GM15510 (cell line): ENCODE data around the gene EN1.

Experiments
- POLR2A ChIP-seq: IDR thresholded peaks from 3 replicates; pipeline ENCODE4 v1.6.1; 2011; ENCODE audit warnings: borderline replicate concordance; ENCODE audit not compliant: insufficient read length; ENCODE audit errors: extremely low read depth

The EN1 gene

GRCh38 chr2:118838741-118839455 is 8.6 kb downstream of the EN1 start:
- TF ChIP-seq POLR2A: no peak

DNA sequence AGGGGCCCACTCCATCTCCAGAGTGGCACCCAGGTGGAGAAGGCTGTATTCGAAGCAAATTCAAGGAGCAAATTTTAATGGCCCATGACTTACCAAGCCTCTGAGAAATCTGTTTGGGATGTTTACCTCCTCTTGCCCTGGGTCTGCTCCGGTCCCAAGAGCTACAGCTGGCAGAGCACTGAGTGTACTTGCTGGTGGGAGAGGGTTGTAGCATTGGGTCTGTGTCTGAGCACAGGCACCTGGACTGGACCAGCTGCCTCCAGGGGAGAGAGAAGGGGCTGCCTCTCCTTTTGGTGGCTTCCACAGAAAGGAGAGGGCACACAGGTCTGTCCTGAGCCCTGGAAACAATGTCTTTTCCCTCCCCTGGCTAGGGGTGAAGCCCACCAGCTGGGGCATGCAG is 9.8 kb downstream of the EN1 start:
- no peak for TF ChIP-seq POLR2A

DNA sequence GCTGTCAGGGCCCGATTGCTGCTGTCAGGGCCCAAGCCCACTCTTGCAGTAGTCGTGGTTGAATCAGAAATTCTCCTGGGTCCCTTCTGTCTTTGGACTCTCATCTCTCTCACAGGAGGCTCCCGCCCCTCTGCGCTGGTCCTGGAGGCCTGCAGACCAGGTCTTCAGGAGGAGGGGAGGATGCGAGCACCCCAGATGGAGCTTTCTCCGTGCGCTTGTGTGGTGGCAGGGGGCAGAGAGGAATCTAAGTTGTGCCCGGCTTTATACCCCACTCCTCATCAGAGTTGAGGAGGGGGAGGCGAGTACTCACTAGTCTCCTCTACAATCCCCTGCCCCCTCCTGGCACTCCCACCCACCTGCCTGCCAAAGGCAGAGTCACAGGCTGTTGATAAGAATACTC is 10.4 kb downstream of the EN1 start:
- no peak for TF ChIP-seq POLR2A

GRCh38 chr2:118836411-118836930 is 11.0 kb downstream of the EN1 start:
- TF ChIP-seq POLR2A: no peak

GRCh38 chr2:118835746-118836410 is 11.6 kb downstream of the EN1 start:
- no peak for TF ChIP-seq POLR2A

DNA sequence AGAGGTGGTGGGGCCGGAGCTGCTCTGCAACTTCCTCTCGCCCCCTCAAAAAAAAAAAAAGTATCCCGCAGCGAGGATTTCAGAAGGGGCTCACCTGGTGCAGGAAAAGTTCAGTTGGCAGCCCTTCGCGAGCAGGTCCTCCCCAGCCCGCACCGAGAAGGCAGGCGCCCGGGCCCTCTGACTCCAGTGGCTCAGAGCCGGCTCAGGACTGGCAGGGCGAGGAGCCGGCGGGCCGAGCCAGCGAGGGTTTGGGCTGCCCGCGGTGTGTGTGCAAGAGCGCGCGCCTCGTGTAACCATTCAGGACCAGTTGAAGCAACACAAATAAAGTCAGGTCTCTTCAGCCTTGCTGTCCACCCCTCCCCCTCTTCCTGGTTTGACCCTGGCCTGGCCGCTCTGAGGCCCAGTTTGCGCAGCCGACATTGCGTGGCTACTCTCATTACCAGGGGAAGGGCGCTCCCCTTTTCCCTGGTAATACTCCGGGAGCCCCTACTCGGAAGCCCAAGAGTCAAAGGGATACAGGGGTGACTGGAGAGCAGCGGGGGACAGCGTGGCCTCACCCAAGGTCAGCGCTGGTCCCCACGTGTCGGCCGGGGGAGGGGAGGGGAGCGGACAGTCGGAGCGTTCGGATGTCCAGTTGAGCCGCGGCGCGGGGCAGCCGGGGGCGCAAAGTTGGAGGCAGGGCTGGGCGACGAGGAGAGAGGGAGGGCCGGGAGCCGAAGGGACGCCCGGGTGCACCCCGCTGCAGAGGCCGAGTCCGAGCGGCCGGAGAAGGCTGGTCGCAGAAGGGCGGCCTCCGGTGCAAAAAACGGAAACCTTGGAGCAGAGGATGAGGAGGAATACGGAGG is 12.3 kb downstream of the EN1 start:
- no peak for TF ChIP-seq POLR2A

- TF ChIP-seq POLR2A: no peak
Observed at GRCh38 chr2:118834440-118834810, 13.0 kb downstream of the EN1 start.

DNA sequence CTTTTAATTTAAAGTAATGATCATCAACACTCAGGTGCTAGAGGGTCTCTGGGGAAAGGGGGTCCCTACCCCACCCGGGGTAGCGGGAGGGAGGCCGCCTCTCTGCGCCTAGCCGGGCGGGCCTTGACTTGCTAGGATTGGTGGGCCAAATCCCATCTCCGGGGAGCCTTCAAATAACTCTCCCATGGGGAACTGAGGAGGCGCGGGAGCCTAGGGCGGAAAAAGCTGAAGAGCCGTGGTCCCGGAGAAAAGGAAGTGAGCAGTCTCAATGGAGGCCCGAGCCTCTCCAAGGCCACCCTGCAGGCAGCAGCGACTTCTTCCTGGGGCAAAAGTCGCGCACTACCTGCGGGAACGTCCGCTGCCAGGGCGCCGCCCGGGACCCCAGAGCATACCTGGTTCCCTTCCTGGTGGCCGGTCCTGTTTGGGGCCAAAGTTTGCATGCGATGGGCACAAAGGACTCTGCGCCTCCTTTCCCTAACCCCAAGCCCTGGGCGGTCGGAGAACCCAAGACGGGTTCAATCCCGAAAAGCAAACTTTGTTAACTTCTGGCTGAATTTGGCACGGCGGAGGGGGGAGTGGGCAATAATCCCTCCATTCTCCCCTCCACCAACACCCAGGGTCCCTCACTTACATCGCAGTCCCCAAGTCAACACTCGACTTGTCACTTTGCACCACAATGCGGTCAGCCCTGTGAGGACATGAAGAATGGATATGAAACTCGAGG is 13.6 kb downstream of the EN1 start:
- TF ChIP-seq POLR2A: no peak

GRCh38 chr2:118832791-118833715 is 14.4 kb downstream of the EN1 start:
- TF ChIP-seq POLR2A: no peak

GRCh38 chr2:118832071-118832790 is 15.2 kb downstream of the EN1 start:
- no peak for TF ChIP-seq POLR2A

DNA sequence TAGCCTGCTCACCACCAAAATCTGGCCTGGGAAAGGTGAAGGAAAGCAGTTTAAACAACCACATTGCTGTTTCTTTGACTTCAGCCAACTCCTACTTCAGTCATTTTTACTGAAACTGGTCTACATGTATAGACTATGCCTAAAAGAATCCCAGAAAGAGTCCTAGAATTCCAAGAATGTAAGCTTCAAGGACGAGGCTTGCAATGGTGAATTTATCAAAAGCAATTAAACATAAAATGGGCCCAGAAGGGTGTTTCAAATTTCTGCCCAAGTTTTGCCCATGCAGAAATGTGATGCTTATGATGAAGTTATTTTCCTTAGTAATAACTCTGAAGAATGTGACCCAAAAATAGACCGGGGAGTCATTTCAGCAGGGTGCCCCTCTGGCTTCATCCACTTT is 16.6 kb downstream of the EN1 start:
- no peak for TF ChIP-seq POLR2A

GRCh38 chr2:118830118-118830517 is 17.3 kb downstream of the EN1 start:
- no peak for TF ChIP-seq POLR2A

DNA sequence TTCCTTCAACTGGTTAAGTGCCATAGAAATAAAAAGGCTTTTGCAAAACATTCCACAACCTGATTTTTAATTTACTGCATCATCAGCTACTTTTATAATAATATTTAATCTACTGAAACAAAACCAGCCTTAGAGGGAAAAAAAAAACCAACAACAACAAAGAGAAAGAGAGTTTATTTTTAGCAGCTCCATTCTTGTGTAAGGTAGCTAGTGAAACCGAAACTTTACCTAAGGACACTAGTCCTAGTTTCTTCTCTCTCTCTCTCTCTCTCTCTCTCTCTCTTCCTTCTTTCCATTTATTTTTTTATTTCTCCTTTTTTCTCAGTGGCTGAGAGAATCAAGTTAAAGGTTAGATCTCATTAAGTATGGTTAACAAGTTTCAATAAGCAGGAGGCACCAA is 21.4 kb downstream of the EN1 start:
- no peak for TF ChIP-seq POLR2A
